Gastrocnemius medialis (tissue), 4 donors: ENCODE data around the gene HIVEP2. TPM values are rescaled to one million over a fixed set of nuclear protein-coding genes. Genes with fewer than 3 reads are reported as not detected.

ENCODE experiments used
- ATAC-seq, 2 donors: fragments of 150-250 bp; one replicate each; pipeline ENCODE4 v1.9.1; 2016
- DNase-seq, 2 donors: peaks; one replicate each; pipeline ENCODE4 v3.0.0-alpha.2; 2019
- H3K27ac ChIP-seq, 4 donors: fragments of 200-600 bp; sonication (generic); 1 replicate in 1 of 4; 2 replicates in 3 of 4; pipeline ENCODE4 v1.5.1; 2016 to 2018; ENCODE audit warnings: mild to moderate bottlenecking in 2 of 4, moderate library complexity in 1 of 4
- H3K27me3 ChIP-seq, 3 donors: fragments of 200-600 bp; sonication (generic) in 2 of 3; 1 replicate in 1 of 3; 2 replicates in 2 of 3; pipeline versions ENCODE4 v1.5.1 to v1.6.0; 2016 to 2019; ENCODE audit warnings: mild to moderate bottlenecking in 1 of 3, moderate library complexity in 1 of 3
- H3K36me3 ChIP-seq, 2 donors: fragments of 200-600 bp; sonication (generic) in 1 of 2; one replicate each; pipeline ENCODE4 v1.5.1; 2017 to 2018
- H3K4me1 ChIP-seq, 2 donors: fragments of 200-600 bp; sonication (generic) in 1 of 2; one replicate each; pipeline ENCODE4 v1.5.1; 2016 to 2017; ENCODE audit warnings: mild to moderate bottlenecking in 2 of 2
- H3K4me3 ChIP-seq, 4 donors: fragments of 200-600 bp; sonication (generic) in 3 of 4; 1 replicate in 1 of 4; 2 replicates in 3 of 4; pipeline ENCODE4 v1.5.1; 2016 to 2019; ENCODE audit warnings: mild to moderate bottlenecking in 2 of 4
- H3K9me3 ChIP-seq, 3 donors: fragments of 200-600 bp; sonication (generic) in 2 of 3; 1 replicate in 1 of 3; 2 replicates in 2 of 3; pipeline ENCODE4 v1.5.1; 2016 to 2019
- CTCF ChIP-seq, 5 experiments: fragments of 450-650 bp in 3 of 5; fragments of 200-600 bp in 2 of 5; sonication (generic) in 2 of 5; IDR thresholded peaks in 4 of 5; conservative IDR thresholded peaks in 1 of 5; 1 replicate in 4 of 5; 2 replicates in 1 of 5; pipeline ENCODE4 v1.5.1; 2016 to 2019; ENCODE audit warnings: antibody characterized with exemption in 5 of 5, mild to moderate bottlenecking in 3 of 5, moderate library complexity in 3 of 5
- POLR2A ChIP-seq, 2 donors: fragments of 450-650 bp; IDR thresholded peaks; one replicate each; pipeline ENCODE4 v1.6.1; 2017; ENCODE audit warnings: antibody characterized with exemption in 2 of 2, mild to moderate bottlenecking in 2 of 2, moderate library complexity in 2 of 2
- in situ Hi-C, 4 donors: fragments of 200-750 bp; cut with MboI; loops; one replicate each; pipeline versions ENCODE4 v1.15.0 to v1.8.0; 2017; ENCODE audit warnings: low sequenced_read_pairs in 4 of 4
- intact Hi-C: fragments of 100-400 bp; cut with DNase I; formaldehyde crosslinking; loops from one replicate; pipeline ENCODE4 v1.15.1; 2023; ENCODE audit warnings: low total_unique reads
- total RNA-seq, 4 donors: library from RNA; depleted of rRNA; stranded (reverse); fragments of >200 nt; gene quantifications; one replicate each; pipeline versions ENCODE4 v1.1.0 to v1.2.3, GENCODE V29; 2016

HIVEP2 gene
- total RNA-seq, 4 donors from 2014 or later, result 15.9 to 29.4 (median 25.3) TPM

GRCh38 chr6:142960098-142960497 lies 15.1 kb upstream of the HIVEP2 start:
- H3K4me1 ChIP-seq, result no peaks in the 10 kb centered on the region
- no peak overlapping the region for H3K27ac ChIP-seq
- in situ Hi-C loops, result no loop called here
- TF ChIP-seq CTCF (IDR thresholded peaks at IDR 0.05 in 4 of 5, conservative IDR thresholded peaks at IDR 0.05 in 1 of 5) (no peak), POLR2A (IDR thresholded peaks at IDR 0.05) (no peak)
- no peaks in the 10 kb centered on the region for H3K9me3 ChIP-seq
- intact Hi-C loops, result no loop called here
- no peaks in the 10 kb centered on the region for H3K27me3 ChIP-seq
- no peaks in the 10 kb centered on the region for H3K36me3 ChIP-seq
- H3K4me3 ChIP-seq, result no peak overlapping the region
- DNase-seq (no peak), ATAC-seq (no peak)

- H3K9me3 ChIP-seq, result no peaks in the 10 kb centered on the region
- no peaks in the 10 kb centered on the region for H3K27me3 ChIP-seq
- no peak for DNase-seq
- H3K27ac ChIP-seq, result no peak overlapping the region
- ATAC-seq, result no peak
- in situ Hi-C loops (loop anchor here in 2 of 4 donors (10.0 kb wide), 1 partner anchor 264 kb away; no protein-coding TSS in a partner anchor), intact Hi-C loops (no loop called here)
- H3K36me3 ChIP-seq, result no peaks in the 10 kb centered on the region
- TF ChIP-seq CTCF (IDR thresholded peaks at IDR 0.05 in 4 of 5, conservative IDR thresholded peaks at IDR 0.05 in 1 of 5) (no peak), POLR2A (IDR thresholded peaks at IDR 0.05) (no peak)
- no peaks in the 10 kb centered on the region for H3K4me1 ChIP-seq
- no peak overlapping the region for H3K4me3 ChIP-seq
Measured at GRCh38 chr6:142958343-142958742, 13.4 kb upstream of the HIVEP2 start.

- H3K4me3 ChIP-seq, result no peak overlapping the region
- ATAC-seq, result no peak
- no peaks in the 10 kb centered on the region for H3K4me1 ChIP-seq
- no peak overlapping the region for H3K27ac ChIP-seq
- H3K27me3 ChIP-seq, result no peaks in the 10 kb centered on the region
- intact Hi-C loops (no loop called here), in situ Hi-C loops (loop anchor here in 2 of 4 donors (10.0 kb wide), 1 partner anchor 262 kb away; no protein-coding TSS in a partner anchor)
- no peaks in the 10 kb centered on the region for H3K9me3 ChIP-seq
- DNase-seq, result no peak
- TF ChIP-seq CTCF (IDR thresholded peaks at IDR 0.05 in 4 of 5, conservative IDR thresholded peaks at IDR 0.05 in 1 of 5) (no peak), POLR2A (IDR thresholded peaks at IDR 0.05) (no peak)
- H3K36me3 ChIP-seq, result no peaks in the 10 kb centered on the region
Measured at GRCh38 chr6:142956726-142957125, 11.8 kb upstream of the HIVEP2 start.

GRCh38 chr6:142954844-142955243 lies 9.9 kb upstream of the HIVEP2 start:
- in situ Hi-C loops (loop anchor here in 3 of 4 donors (5.0 to 10.0 kb wide), 2 partner anchors 102 to 260 kb away; no protein-coding TSS in a partner anchor), intact Hi-C loops (no loop called here)
- no peak for DNase-seq
- Histone ChIP-seq H3K4me1 (no peaks in the 10 kb centered on the region), H3K36me3 (no peaks in the 10 kb centered on the region), H3K27me3 (no peaks in the 10 kb centered on the region), H3K4me3 (no peak overlapping the region), H3K27ac (no peak overlapping the region), H3K9me3 (no peaks in the 10 kb centered on the region)
- no peak for ATAC-seq
- TF ChIP-seq POLR2A (IDR thresholded peaks at IDR 0.05) (no peak), CTCF (IDR thresholded peaks at IDR 0.05 in 4 of 5, conservative IDR thresholded peaks at IDR 0.05 in 1 of 5) (no peak)
